Fibroblast of upper back skin (primary cell): Measurements from ENCODE around the gene RPL13A.

Experiments
- DNase-seq: peaks from one replicate; pipeline ENCODE4 v3.0.0-alpha.2; 2013

RPL13A gene

GRCh38 chr19:49486710-49487276 lies 615 bp upstream of the RPL13A start:
- DNase-seq, result no peak

- no peak for DNase-seq
These were observed 846 bp downstream of the RPL13A start for GRCh38 chr19:49488046-49488862.

- DNase-seq, result no peak
These were observed 1.6 kb downstream of the RPL13A start for GRCh38 chr19:49488863-49489537.

- DNase-seq, result no peak
These were observed 2.3 kb downstream of the RPL13A start for GRCh38 chr19:49489601-49490167.

- DNase-seq, result no peak
These were observed 3.0 kb downstream of the RPL13A start for GRCh38 chr19:49490287-49491029.

GRCh38 chr19:49491030-49491803 lies 3.8 kb downstream of the RPL13A start:
- DNase-seq, result no peak

- DNase-seq, result no peak
These were observed 4.6 kb downstream of the RPL13A start for GRCh38 chr19:49491804-49492572.

GRCh38 chr19:49492573-49493405 lies 5.4 kb downstream of the RPL13A start:
- DNase-seq, result no peak

GRCh38 chr19:49496574-49497008 lies 9.2 kb downstream of the RPL13A start:
- no peak for DNase-seq

- peak; percentile 49 for DNase-seq
These were observed 9.8 kb downstream of the RPL13A start for GRCh38 chr19:49497047-49497788.

GRCh38 chr19:49497789-49498103 lies 10.3 kb downstream of the RPL13A start:
- no peak for DNase-seq

GRCh38 chr19:49498475-49498874 lies 11.1 kb downstream of the RPL13A start:
- DNase-seq, result no peak

- no peak for DNase-seq
These were observed 11.7 kb downstream of the RPL13A start for GRCh38 chr19:49499030-49499670.

GRCh38 chr19:49502866-49503581 lies 15.6 kb downstream of the RPL13A start:
- peak; percentile 80 for DNase-seq

GRCh38 chr19:49503582-49503962 lies 16.2 kb downstream of the RPL13A start:
- DNase-seq, result no peak

GRCh38 chr19:49506575-49507105 lies 19.2 kb downstream of the RPL13A start:
- DNase-seq, result peak; percentile 43

- no peak for DNase-seq
These were observed 20.5 kb downstream of the RPL13A start for GRCh38 chr19:49507803-49508494.
